Stimulated activated naive B cell treated with anti-CD40 and anti-IgM and Interleukin-4, amounts not matched to agents 10 μg/mL and 1 μg/mL and 100 μg/mL, for 72 hours (primary cell): ENCODE data around the gene CROCC2.

Experiments used
- ATAC-seq, 2 donors: fragments of 150-1000 bp; cut with Tn5 transposase; replicated peaks; 2 replicates each; pipeline ENCODE4 v1.10.0; 2021; ENCODE audit warnings: moderate library complexity in 1 of 2
- DNase-seq: peaks from one replicate; pipeline ENCODE4 v3.0.0; 2021
- H3K27ac Mint-ChIP-seq: one replicate; pipeline ENCODE4 v1.8.0; 2022; ENCODE audit warnings: mild to moderate bottlenecking, mixed read lengths
- H3K27me3 Mint-ChIP-seq, 2 donors: one replicate each; pipeline ENCODE4 v1.8.0; 2022; ENCODE audit warnings: mixed read lengths in 2 of 2
- H3K36me3 Mint-ChIP-seq, 2 donors: one replicate each; pipeline ENCODE4 v1.8.0; 2022; ENCODE audit warnings: mixed read lengths in 2 of 2, mild to moderate bottlenecking in 1 of 2
- H3K4me1 Mint-ChIP-seq, 2 donors: one replicate each; pipeline ENCODE4 v1.8.0; 2022; ENCODE audit warnings: mixed read lengths in 2 of 2, mild to moderate bottlenecking in 1 of 2
- H3K4me3 Mint-ChIP-seq, 2 donors: one replicate each; pipeline ENCODE4 v1.8.0; 2022; ENCODE audit warnings: mild to moderate bottlenecking in 2 of 2, mixed read lengths in 2 of 2, moderate library complexity in 1 of 2
- H3K9me3 Mint-ChIP-seq, 2 donors: one replicate each; pipeline ENCODE4 v1.8.0; 2022; ENCODE audit warnings: mixed read lengths in 2 of 2, mild to moderate bottlenecking in 1 of 2

Gene CROCC2

DNA sequence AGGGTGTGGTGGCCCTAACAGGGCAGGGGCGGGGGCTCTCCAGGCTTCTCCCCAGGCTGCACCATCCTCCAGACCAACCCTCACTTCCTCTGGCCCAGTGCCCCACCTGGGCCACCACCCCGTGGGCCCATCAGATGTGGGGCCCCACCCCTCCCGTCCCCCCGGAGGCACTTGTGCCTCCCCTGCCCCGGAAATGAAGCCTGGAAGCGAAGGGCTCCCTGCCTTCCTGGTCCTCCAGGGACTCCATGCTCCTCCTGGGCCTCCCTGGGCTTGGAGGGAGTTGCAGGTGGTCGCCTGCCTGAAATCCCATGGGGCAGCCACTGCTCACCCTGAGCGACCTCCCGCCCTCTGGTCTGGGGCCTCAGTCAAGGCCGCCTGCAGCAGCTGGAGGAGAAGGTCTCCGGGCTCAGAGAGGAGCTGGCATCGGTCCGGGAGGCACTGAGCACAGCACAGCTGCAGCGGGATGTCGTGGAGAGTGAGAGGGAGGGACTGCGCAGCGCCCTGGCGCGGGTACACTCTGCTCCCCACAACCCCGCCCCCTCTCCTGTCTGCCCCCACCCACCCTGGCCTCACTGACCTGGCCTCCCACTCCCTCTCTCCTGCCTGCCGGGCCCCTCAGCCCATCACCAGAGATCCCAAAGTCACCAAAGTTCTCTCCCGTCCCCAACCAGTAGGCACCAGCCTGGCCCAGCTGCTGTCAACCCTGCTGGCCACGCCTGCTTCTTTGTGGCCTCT, 28.0 kb downstream of the CROCC2 start:
- peaks cover 5 to 10% of the 10 kb centered on the region in 2 donors for H3K36me3 Mint-ChIP-seq
- DNase-seq (no peak), ATAC-seq (no peak)
- H3K27me3 Mint-ChIP-seq, result peaks cover under 1 to 31% of the 10 kb centered on the region in 2 donors
- peaks cover 9 to 20% of the 10 kb centered on the region in 2 donors for H3K9me3 Mint-ChIP-seq
- H3K27ac Mint-ChIP-seq, result no peak overlapping the region
- H3K4me3 Mint-ChIP-seq, result no peak overlapping the region
- H3K4me1 Mint-ChIP-seq, result no peaks in the 10 kb centered on the region

DNA sequence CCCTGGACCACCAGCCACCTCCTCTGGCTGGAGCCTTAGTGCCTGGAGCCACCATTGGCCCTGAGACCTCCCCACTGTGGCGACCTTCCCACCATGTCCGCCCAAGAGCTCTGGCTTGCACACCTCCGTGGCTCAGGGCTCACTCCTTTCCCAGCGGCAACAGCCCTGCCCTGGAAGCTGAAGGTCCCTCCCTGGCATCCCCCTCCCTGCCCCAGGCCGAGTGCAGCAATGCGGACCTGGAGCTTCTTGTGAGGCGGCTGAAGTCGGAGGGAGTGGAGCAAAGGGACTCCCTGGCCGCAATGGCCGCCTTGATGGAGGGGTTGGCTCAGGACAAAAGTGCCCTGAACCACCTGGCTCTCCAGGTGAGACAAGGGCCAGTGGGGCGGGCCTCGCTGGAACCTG, 28.6 kb downstream of the CROCC2 start:
- ATAC-seq, result no peak
- H3K36me3 Mint-ChIP-seq, result peaks cover 5 to 10% of the 10 kb centered on the region in 2 donors
- no peak overlapping the region for H3K4me3 Mint-ChIP-seq
- peaks cover 9 to 20% of the 10 kb centered on the region in 2 donors for H3K9me3 Mint-ChIP-seq
- H3K4me1 Mint-ChIP-seq, result no peaks in the 10 kb centered on the region
- DNase-seq, result no peak
- H3K27ac Mint-ChIP-seq, result no peak overlapping the region
- H3K27me3 Mint-ChIP-seq, result peaks cover 0 to 30% of the 10 kb centered on the region in 2 donors

DNA sequence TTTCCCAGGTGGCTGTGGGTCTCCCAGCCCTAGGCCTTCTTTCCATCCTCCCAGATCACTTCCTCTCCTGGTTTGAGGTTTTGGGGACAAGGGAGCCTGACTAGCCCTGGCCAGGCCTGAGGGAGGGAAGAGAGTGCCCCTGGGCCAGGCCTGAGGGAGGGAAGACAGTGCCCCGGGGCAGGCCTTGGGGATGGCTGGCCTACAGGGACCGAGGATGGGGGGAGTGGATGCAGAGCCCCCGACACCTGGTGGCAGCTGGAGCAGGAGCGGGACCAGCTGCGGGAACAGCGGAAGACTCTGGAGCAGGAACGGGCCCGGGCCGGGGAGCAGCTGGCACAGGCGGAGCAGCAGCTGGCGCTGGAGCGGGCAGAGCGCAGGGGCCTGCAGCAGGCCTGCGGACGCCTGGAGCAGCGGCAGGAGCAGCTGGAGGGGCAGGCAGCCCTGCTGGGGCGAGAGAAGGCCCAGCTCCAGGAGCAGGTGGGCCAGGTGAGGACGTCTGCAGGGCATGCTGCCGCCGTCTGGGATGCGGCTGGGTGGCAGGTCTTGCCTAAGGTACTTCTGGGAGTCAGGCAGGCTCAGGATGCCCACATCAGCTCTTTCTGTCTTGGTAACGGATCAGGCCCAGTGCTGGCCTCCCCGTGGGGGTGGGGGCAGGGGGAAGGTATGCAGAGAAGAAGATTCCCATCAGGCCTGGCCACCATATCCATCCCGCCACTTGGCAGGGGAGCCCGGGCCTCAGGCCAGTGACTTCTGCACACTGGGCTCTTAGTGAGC, 29.2 kb downstream of the CROCC2 start:
- DNase-seq (no peak), ATAC-seq (no peak)
- Mint-ChIP-seq H3K36me3 (peaks cover 5 to 10% of the 10 kb centered on the region in 2 donors), H3K9me3 (peaks cover 9 to 20% of the 10 kb centered on the region in 2 donors), H3K27me3 (peaks cover 0 to 30% of the 10 kb centered on the region in 2 donors), H3K4me3 (no peak overlapping the region), H3K27ac (no peak overlapping the region), H3K4me1 (no peaks in the 10 kb centered on the region)

- ATAC-seq (no peak), DNase-seq (no peak)
- Mint-ChIP-seq H3K9me3 (peaks cover 9 to 20% of the 10 kb centered on the region in 2 donors), H3K36me3 (peaks cover 5 to 10% of the 10 kb centered on the region in 2 donors), H3K4me3 (no peak overlapping the region), H3K4me1 (no peaks in the 10 kb centered on the region), H3K27me3 (peaks cover 0 to 38% of the 10 kb centered on the region in 2 donors), H3K27ac (no peak overlapping the region)
Measured at GRCh38 chr2:240936106-240936505, 30.0 kb downstream of the CROCC2 start.

GRCh38 chr2:240946046-240946445, 39.9 kb downstream of the CROCC2 start:
- Mint-ChIP-seq H3K9me3 (peaks cover 0 to 2% of the 10 kb centered on the region in 2 donors), H3K4me1 (no peaks in the 10 kb centered on the region), H3K4me3 (no peak overlapping the region), H3K27ac (no peak overlapping the region), H3K36me3 (no peaks in the 10 kb centered on the region), H3K27me3 (peaks cover 6 to 13% of the 10 kb centered on the region in 2 donors)
- no peak for DNase-seq
- no peak for ATAC-seq

- H3K27me3 Mint-ChIP-seq, result peaks cover 6 to 12% of the 10 kb centered on the region in 2 donors
- H3K9me3 Mint-ChIP-seq, result peaks cover 0 to under 1% of the 10 kb centered on the region in 2 donors
- DNase-seq (no peak), ATAC-seq (no peak)
- no peak overlapping the region for H3K4me3 Mint-ChIP-seq
- no peak overlapping the region for H3K27ac Mint-ChIP-seq
- H3K36me3 Mint-ChIP-seq, result no peaks in the 10 kb centered on the region
- H3K4me1 Mint-ChIP-seq, result no peaks in the 10 kb centered on the region
Measured at GRCh38 chr2:240946654-240947053, 40.5 kb downstream of the CROCC2 start.

GRCh38 chr2:240947176-240947575, 41.0 kb downstream of the CROCC2 start:
- no peaks in the 10 kb centered on the region for H3K4me1 Mint-ChIP-seq
- no peak for ATAC-seq
- no peaks in the 10 kb centered on the region for H3K9me3 Mint-ChIP-seq
- DNase-seq, result no peak
- no peak overlapping the region for H3K27ac Mint-ChIP-seq
- peaks cover 6 to 12% of the 10 kb centered on the region in 2 donors for H3K27me3 Mint-ChIP-seq
- no peaks in the 10 kb centered on the region for H3K36me3 Mint-ChIP-seq
- no peak overlapping the region for H3K4me3 Mint-ChIP-seq

GRCh38 chr2:240947607-240948006, 41.5 kb downstream of the CROCC2 start:
- H3K4me3 Mint-ChIP-seq, result no peak overlapping the region
- ATAC-seq (no peak), DNase-seq (no peak)
- H3K4me1 Mint-ChIP-seq, result no peaks in the 10 kb centered on the region
- H3K27me3 Mint-ChIP-seq, result peaks cover 6 to 12% of the 10 kb centered on the region in 2 donors
- no peak overlapping the region for H3K27ac Mint-ChIP-seq
- H3K36me3 Mint-ChIP-seq, result no peaks in the 10 kb centered on the region
- H3K9me3 Mint-ChIP-seq, result no peaks in the 10 kb centered on the region

DNA sequence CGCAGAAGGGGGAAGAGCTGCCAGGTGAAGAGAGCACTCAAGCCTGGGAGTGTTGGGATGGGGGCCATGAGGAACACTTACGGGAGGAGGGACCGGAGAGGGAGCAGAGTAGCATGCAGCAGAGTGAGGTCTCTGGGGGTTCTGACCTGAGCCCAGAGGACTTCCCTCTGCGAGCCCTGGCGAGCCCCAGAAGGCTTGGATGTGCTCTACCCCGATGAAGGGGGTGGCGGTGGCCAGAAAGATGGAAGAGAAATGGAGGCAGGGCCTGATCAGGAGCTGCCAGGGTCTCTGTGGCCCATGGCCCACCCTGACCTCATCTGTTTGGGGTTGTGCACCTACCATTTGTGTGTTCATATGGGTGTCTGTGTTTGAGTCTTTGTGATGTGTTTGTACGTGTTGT, 42.0 kb downstream of the CROCC2 start:
- peaks cover 6 to 12% of the 10 kb centered on the region in 2 donors for H3K27me3 Mint-ChIP-seq
- no peaks in the 10 kb centered on the region for H3K9me3 Mint-ChIP-seq
- no peaks in the 10 kb centered on the region for H3K4me1 Mint-ChIP-seq
- H3K4me3 Mint-ChIP-seq, result no peak overlapping the region
- ATAC-seq, result no peak
- no peaks in the 10 kb centered on the region for H3K36me3 Mint-ChIP-seq
- H3K27ac Mint-ChIP-seq, result no peak overlapping the region
- DNase-seq, result no peak

GRCh38 chr2:240948905-240949790, 43.0 kb downstream of the CROCC2 start:
- ATAC-seq (no peak), DNase-seq (no peak)
- H3K36me3 Mint-ChIP-seq, result no peaks in the 10 kb centered on the region
- H3K4me1 Mint-ChIP-seq, result no peaks in the 10 kb centered on the region
- no peak overlapping the region for H3K27ac Mint-ChIP-seq
- peaks cover 6 to 12% of the 10 kb centered on the region in 2 donors for H3K27me3 Mint-ChIP-seq
- no peak overlapping the region for H3K4me3 Mint-ChIP-seq
- H3K9me3 Mint-ChIP-seq, result no peaks in the 10 kb centered on the region

GRCh38 chr2:240949791-240950705, 43.9 kb downstream of the CROCC2 start:
- no peaks in the 10 kb centered on the region for H3K36me3 Mint-ChIP-seq
- DNase-seq (no peak), ATAC-seq (no peak)
- H3K9me3 Mint-ChIP-seq, result no peaks in the 10 kb centered on the region
- no peak overlapping the region for H3K4me3 Mint-ChIP-seq
- no peak overlapping the region for H3K27ac Mint-ChIP-seq
- H3K27me3 Mint-ChIP-seq, result peaks cover 6 to 12% of the 10 kb centered on the region in 2 donors
- no peaks in the 10 kb centered on the region for H3K4me1 Mint-ChIP-seq

GRCh38 chr2:240951045-240951594, 45.0 kb downstream of the CROCC2 start:
- H3K27me3 Mint-ChIP-seq, result peaks cover 3 to 7% of the 10 kb centered on the region in 2 donors
- DNase-seq, result no peak
- no peak for ATAC-seq
- no peaks in the 10 kb centered on the region for H3K36me3 Mint-ChIP-seq
- no peaks in the 10 kb centered on the region for H3K4me1 Mint-ChIP-seq
- no peak overlapping the region for H3K27ac Mint-ChIP-seq
- H3K9me3 Mint-ChIP-seq, result no peaks in the 10 kb centered on the region
- H3K4me3 Mint-ChIP-seq, result no peak overlapping the region
